ENCODE data around the gene CSPG4. TPM values are rescaled to one million over a fixed set of nuclear protein-coding genes. Genes with fewer than 3 reads are reported as not detected.
A peak's percentile ranks its signal among the peaks of the same experiment; 100 is the strongest.

CSPG4 gene
- total and polyA plus RNA-seq, 9 of the 15 experiments (the other 6 are each of a cell fraction or from before 2014, with no cell fraction given): under 0.01 to 0.07 (median 0.04) TPM; not detected in 5

DNA sequence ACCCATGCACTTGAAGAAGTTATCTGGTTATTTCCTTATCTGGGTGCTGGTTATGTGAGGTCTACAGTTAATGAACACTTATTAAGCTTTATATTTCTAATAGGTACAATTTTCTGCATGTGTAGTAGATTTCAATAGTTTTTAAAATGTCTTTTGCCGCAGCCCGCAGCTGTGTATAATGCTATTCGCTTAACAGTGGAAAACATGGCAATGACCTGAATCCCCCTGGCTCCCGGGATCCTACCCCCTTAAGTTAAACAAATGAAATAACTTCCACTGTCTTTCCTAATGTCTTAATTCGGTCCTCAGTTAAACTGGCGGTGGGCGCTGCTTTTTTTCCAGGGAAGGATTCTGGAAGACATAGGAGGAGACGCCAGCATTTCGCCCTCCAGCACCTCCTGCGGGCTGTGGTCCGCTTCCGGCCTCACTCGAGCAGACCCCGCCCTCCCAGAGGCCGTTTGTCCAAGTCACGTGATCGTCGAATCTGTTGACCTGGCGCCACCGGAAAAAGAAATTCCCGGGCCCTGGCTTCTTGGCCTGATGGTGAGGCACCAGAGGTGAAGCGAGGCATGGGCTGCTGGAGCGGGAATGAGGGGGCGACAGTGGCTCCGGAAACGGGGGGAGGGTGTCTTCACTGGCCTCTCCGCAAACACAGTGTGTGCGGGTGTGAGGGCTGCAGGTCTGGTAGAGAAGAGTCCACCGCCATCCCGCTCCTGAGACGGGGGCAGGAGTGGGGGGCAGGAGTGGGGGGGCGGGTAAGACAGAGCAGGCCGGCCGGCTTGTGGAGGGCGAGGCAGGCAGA is 45.6 kb upstream of the CSPG4 start (continued):
- TF ChIP-seq RREB1 (CRISPR knock-in tag; IDR thresholded peaks at IDR 0.05) (no peak), KLF13 (tag; IDR thresholded peaks at IDR 0.05; ENCODE audit: borderline replicate concordance, low read depth) (no peak), SAP30 (IDR thresholded peaks at IDR 0.05; ENCODE audit: borderline replicate concordance, insufficient read depth, low read depth, low read length, poor library complexity, severe bottlenecking) (no peak), U2AF2 (optimal IDR thresholded peaks at IDR 0.05; ENCODE audit: low read depth, low read length) (no peak), SIN3A (IDR thresholded peaks at IDR 0.05; ENCODE audit: borderline replicate concordance in 2 of 2, control insufficient read depth in 1 of 2, low read depth in 2 of 2, low read length in 2 of 2) (peak; percentile 21 to 61; a peak in 1 of 4 replicates), ZFPM2 (CRISPR knock-in tag; IDR thresholded peaks at IDR 0.05) (no peak), SP2 (IDR thresholded peaks at IDR 0.05; ENCODE audit: extremely low read depth, low read depth, low read length, poor library complexity, severe bottlenecking) (no peak), XRCC4 (IDR thresholded peaks at IDR 0.05; ENCODE audit: extremely low read depth, insufficient read depth, insufficient read length) (no peak), CBX5 (IDR thresholded peaks at IDR 0.05; ENCODE audit: borderline replicate concordance, low read depth) (no peak)
- TF ChIP-seq, protein P1, sequence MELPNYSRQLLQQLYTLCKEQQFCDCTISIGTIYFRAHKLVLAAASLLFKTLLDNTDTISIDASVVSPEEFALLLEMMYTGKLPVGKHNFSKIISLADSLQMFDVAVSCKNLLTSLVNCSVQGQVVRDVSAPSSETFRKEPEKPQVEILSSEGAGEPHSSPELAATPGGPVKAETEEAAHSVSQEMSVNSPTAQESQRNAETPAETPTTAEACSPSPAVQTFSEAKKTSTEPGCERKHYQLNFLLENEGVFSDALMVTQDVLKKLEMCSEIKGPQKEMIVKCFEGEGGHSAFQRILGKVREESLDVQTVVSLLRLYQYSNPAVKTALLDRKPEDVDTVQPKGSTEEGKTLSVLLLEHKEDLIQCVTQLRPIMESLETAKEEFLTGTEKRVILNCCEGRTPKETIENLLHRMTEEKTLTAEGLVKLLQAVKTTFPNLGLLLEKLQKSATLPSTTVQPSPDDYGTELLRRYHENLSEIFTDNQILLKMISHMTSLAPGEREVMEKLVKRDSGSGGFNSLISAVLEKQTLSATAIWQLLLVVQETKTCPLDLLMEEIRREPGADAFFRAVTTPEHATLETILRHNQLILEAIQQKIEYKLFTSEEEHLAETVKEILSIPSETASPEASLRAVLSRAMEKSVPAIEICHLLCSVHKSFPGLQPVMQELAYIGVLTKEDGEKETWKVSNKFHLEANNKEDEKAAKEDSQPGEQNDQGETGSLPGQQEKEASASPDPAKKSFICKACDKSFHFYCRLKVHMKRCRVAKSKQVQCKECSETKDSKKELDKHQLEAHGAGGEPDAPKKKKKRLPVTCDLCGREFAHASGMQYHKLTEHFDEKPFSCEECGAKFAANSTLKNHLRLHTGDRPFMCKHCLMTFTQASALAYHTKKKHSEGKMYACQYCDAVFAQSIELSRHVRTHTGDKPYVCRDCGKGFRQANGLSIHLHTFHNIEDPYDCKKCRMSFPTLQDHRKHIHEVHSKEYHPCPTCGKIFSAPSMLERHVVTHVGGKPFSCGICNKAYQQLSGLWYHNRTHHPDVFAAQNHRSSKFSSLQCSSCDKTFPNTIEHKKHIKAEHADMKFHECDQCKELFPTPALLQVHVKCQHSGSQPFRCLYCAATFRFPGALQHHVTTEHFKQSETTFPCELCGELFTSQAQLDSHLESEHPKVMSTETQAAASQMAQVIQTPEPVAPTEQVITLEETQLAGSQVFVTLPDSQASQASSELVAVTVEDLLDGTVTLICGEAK (IDR thresholded peaks at IDR 0.05): 0 out of 2 replicates have a peak, but pooled peaks have one; percentile 44
- TF ChIP-seq, protein P1 (CRISPR knock-in tag; IDR thresholded peaks at IDR 0.05): no peak
